OCI-LY1 (cell line): ENCODE data around the gene CAMK1G.

ENCODE experiments used
- EZH2 ChIP-seq: fragments of 200-600 bp; sonication (generic), shearing (Covaris generic); IDR thresholded peaks from 2 replicates; pipeline ENCODE4 v1.8.0; 2017; ENCODE audit warnings: borderline replicate concordance, mixed run types, mild to moderate bottlenecking, antibody characterized with exemption, low read length, moderate library complexity, mixed read lengths
- TF ChIP-seq, protein P1 (sequence below): fragments of 200-600 bp; sonication (generic), shearing (Covaris generic); IDR thresholded peaks from 2 replicates; pipeline ENCODE4 v1.5.1; 2017; ENCODE audit warnings: mild to moderate bottlenecking, antibody characterized with exemption, low read length, moderate library complexity, mixed read lengths

DNA sequence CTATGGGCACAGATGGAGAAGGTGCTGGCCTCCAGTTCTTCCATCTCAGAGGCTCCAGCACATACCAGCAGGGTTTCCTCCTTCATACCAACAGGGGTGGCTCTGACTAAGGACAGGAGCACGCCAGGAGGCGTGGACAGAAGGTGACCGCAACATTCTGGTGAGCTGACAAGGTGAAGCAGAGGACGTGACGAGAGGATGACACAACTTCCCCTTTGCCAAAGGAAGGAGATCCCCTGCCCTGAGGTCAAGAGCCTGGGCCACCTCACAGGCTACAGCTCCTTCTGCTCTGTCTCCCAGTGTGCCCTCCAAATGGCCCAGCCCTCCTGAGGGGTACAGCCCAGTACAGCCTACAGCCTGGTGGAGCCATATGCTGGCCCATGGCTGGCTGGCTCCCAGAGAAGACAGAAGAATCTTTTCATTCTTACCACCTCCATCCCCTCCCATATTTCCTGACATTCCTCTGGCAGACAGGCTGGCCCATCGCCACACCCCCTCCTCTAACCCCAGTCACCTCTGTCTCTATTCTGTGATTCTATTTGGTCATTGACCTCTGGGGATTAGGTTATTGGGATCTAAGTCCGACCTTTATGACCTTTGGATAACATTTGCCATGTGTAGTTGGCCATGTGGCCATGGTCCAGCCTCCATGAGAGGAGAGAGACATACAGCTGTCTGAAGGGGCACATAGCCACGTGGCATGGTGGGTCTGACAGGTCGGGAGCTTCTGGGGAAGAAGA lies 73.8 kb downstream of the CAMK1G start:
- no peak for TF ChIP-seq EZH2
- TF ChIP-seq, protein P1, sequence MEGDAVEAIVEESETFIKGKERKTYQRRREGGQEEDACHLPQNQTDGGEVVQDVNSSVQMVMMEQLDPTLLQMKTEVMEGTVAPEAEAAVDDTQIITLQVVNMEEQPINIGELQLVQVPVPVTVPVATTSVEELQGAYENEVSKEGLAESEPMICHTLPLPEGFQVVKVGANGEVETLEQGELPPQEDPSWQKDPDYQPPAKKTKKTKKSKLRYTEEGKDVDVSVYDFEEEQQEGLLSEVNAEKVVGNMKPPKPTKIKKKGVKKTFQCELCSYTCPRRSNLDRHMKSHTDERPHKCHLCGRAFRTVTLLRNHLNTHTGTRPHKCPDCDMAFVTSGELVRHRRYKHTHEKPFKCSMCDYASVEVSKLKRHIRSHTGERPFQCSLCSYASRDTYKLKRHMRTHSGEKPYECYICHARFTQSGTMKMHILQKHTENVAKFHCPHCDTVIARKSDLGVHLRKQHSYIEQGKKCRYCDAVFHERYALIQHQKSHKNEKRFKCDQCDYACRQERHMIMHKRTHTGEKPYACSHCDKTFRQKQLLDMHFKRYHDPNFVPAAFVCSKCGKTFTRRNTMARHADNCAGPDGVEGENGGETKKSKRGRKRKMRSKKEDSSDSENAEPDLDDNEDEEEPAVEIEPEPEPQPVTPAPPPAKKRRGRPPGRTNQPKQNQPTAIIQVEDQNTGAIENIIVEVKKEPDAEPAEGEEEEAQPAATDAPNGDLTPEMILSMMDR = no peak
